Breast epithelium (tissue), 4 donors: Measurements from ENCODE around the gene HAND1. TPM values are rescaled to one million over a fixed set of nuclear protein-coding genes. Genes with fewer than 3 reads are reported as not detected.

Experiments used
- DNase-seq, 2 donors: peaks; one replicate each; pipeline ENCODE4 v3.0.0-alpha.2; 2019; ENCODE audit warnings: low spot score in 2 of 2
- H3K27ac ChIP-seq, 2 donors: fragments of 200-600 bp; sonication (generic) in 1 of 2; one replicate each; pipeline ENCODE4 v1.5.1; 2016 to 2019; ENCODE audit warnings: mild to moderate bottlenecking in 1 of 2
- H3K27me3 ChIP-seq, 2 donors: fragments of 200-600 bp; sonication (generic) in 1 of 2; one replicate each; pipeline versions ENCODE4 v1.5.1 to v1.6.0; 2017 to 2019; ENCODE audit warnings: control low read depth in 1 of 2, mild to moderate bottlenecking in 1 of 2
- H3K36me3 ChIP-seq: fragments of 200-600 bp; one replicate; pipeline ENCODE4 v1.5.1; 2019
- H3K4me1 ChIP-seq, 2 donors: fragments of 200-600 bp; sonication (generic); one replicate each; pipeline ENCODE4 v1.5.1; 2016 to 2019; ENCODE audit warnings: control low read depth in 1 of 2
- H3K4me3 ChIP-seq, 3 donors: fragments of 200-600 bp; sonication (generic); 1 replicate in 2 of 3; 2 replicates in 1 of 3; pipeline ENCODE4 v1.5.1; 2016 to 2019; ENCODE audit warnings: mild to moderate bottlenecking in 3 of 3, moderate library complexity in 2 of 3
- H3K9me3 ChIP-seq, 2 donors: fragments of 200-600 bp; sonication (generic) in 1 of 2; one replicate each; pipeline ENCODE4 v1.5.1; 2016 to 2019; ENCODE audit warnings: control low read depth in 1 of 2
- CTCF ChIP-seq, 3 donors: fragments of 450-650 bp; IDR thresholded peaks; one replicate each; pipeline ENCODE4 v1.5.1; 2016 to 2017; ENCODE audit warnings: antibody characterized with exemption in 3 of 3, mild to moderate bottlenecking in 3 of 3, moderate library complexity in 3 of 3
- POLR2A ChIP-seq: fragments of 450-650 bp; IDR thresholded peaks from one replicate; pipeline ENCODE4 v1.6.1; 2016; ENCODE audit warnings: antibody characterized with exemption, mild to moderate bottlenecking, moderate library complexity
- POLR2AphosphoS5 ChIP-seq, 3 donors: sonication (generic); formaldehyde crosslinking; IDR thresholded peaks; one replicate each; pipeline ENCODE4 v1.6.1; 2017; ENCODE audit warnings: antibody characterized with exemption in 3 of 3
- intact Hi-C: fragments of 100-400 bp; cut with DNase I; formaldehyde crosslinking; loops from one replicate; pipeline ENCODE4 v1.15.1; 2023; ENCODE audit warnings: low total_unique reads
- total RNA-seq, 3 donors: library from RNA; depleted of rRNA; stranded (reverse); fragments of >200 nt; gene quantifications; one replicate each; pipeline ENCODE4 v1.1.0, GENCODE V29; 2016

The HAND1 gene
- under 1 TPM in 2 of 3 donors, not detected in 1; 0.16 to 0.59 TPM for total RNA-seq

DNA sequence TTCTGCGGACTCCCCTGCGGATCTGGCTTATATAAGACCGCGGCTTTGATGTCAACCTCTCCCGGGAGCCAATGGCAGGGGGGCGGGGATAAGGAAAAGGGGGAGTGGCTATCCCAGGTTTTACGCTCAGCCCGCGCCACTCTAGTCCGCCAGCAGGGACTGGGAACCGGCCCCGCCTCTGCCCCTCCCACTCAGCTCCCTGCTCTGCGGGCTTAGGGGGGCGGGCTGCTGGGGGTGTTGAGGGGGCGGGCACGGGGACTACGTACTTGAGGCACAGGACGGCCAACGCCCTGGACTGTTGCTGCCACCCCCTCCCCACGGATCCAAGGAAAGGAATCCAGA lies at the start of gene HAND1:
Gene HAND1 (minus strand): TSS at position 4 of the 342 bp plus-strand sequence. CDS start 219 bp downstream, outside the sequence.
- TF ChIP-seq POLR2A (no peak), CTCF (IDR thresholded peaks at IDR 0.05) (no peak), POLR2AphosphoS5 (IDR thresholded peaks at IDR 0.05) (no peak)
- no peak for DNase-seq
- H3K27me3 ChIP-seq = peaks cover 14 to 100% of the 10 kb centered on the region in 2 donors
- H3K36me3 ChIP-seq = no peaks in the 10 kb centered on the region
- H3K9me3 ChIP-seq = no peaks in the 10 kb centered on the region
- no peak within 1 kb of the TSS for H3K27ac ChIP-seq
- intact Hi-C loops = loop anchor here (10.0 kb wide), 1 partner anchor 137 kb away; no protein-coding TSS in a partner anchor
- peaks cover 0 to 26% of the 10 kb centered on the region in 2 donors for H3K4me1 ChIP-seq
- peak within 1 kb of the TSS; percentile 36 to 63 (median 39) for H3K4me3 ChIP-seq

DNA sequence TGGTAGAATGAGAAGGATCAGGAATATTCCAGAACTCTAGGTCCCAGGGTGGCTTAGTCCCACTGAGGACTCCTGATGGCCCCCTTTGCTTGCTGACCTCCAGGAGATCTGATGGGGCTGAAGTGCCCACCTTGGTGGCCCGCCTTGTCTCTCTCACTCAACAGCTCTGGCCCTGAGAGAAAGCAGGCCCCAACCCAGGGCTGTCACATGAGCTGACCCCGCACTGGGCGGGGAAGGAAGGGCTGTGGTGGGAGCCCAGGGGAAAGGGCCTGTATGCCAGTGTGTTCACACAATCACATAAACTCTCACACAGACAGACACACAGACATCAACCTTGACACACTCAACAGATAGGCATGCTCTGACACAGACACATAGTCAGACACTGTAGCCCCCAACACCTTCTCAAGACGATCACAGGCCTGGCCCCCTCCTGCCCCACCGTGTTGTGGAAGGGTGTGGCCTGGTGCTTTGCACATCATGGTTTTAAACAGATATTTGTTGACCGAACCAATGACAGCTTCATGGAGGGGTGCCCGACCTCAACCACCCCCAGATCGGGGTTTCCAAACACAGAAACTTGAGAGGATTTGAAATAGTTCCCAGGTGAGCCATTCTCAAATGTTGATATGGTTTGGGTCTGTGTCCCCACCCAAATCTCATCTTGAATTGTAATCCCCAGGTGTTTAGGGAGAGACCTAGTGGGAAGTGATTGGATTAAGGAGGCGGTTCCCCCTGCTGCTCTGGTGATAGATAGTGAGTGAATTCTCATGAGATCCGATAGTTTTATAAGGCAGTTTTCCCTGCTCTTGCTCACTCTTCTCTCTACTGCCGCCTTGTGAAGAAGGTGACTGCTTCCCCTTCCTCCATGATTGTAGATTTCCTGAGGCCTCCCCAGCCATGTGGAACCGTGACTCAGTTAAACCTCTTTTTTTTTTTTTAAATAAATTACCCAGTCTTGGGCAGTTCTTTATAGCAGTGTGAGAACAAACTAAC lies 48.5 kb upstream of the HAND1 start:
- no peak for DNase-seq
- H3K4me3 ChIP-seq = no peak overlapping the region
- no peaks in the 10 kb centered on the region for H3K36me3 ChIP-seq
- H3K9me3 ChIP-seq = no peaks in the 10 kb centered on the region
- H3K27ac ChIP-seq = no peak overlapping the region
- no peaks in the 10 kb centered on the region for H3K4me1 ChIP-seq
- no peaks in the 10 kb centered on the region for H3K27me3 ChIP-seq
- TF ChIP-seq POLR2A = no peak
- TF ChIP-seq CTCF (IDR thresholded peaks at IDR 0.05) = no peak
- TF ChIP-seq POLR2AphosphoS5 (IDR thresholded peaks at IDR 0.05) = no peak
- intact Hi-C loops = no loop called here

GRCh38 chr5:154524859-154525258 lies 46.8 kb upstream of the HAND1 start:
- H3K4me1 ChIP-seq = no peaks in the 10 kb centered on the region
- H3K9me3 ChIP-seq = no peaks in the 10 kb centered on the region
- no peak for DNase-seq
- H3K27ac ChIP-seq = no peak overlapping the region
- no peaks in the 10 kb centered on the region for H3K36me3 ChIP-seq
- no peak for TF ChIP-seq POLR2AphosphoS5 (IDR thresholded peaks at IDR 0.05)
- no peak for TF ChIP-seq POLR2A
- no peak for TF ChIP-seq CTCF (IDR thresholded peaks at IDR 0.05)
- H3K4me3 ChIP-seq = no peak overlapping the region
- intact Hi-C loops = no loop called here
- no peaks in the 10 kb centered on the region for H3K27me3 ChIP-seq

GRCh38 chr5:154524181-154524580 lies 46.2 kb upstream of the HAND1 start:
- no peaks in the 10 kb centered on the region for H3K36me3 ChIP-seq
- H3K4me1 ChIP-seq = no peaks in the 10 kb centered on the region
- TF ChIP-seq POLR2AphosphoS5 (IDR thresholded peaks at IDR 0.05) = no peak
- no peak for TF ChIP-seq CTCF (IDR thresholded peaks at IDR 0.05)
- TF ChIP-seq POLR2A = no peak
- no peaks in the 10 kb centered on the region for H3K9me3 ChIP-seq
- no peak for DNase-seq
- no peak overlapping the region for H3K27ac ChIP-seq
- H3K27me3 ChIP-seq = no peaks in the 10 kb centered on the region
- H3K4me3 ChIP-seq = no peak overlapping the region
- intact Hi-C loops = no loop called here

DNA sequence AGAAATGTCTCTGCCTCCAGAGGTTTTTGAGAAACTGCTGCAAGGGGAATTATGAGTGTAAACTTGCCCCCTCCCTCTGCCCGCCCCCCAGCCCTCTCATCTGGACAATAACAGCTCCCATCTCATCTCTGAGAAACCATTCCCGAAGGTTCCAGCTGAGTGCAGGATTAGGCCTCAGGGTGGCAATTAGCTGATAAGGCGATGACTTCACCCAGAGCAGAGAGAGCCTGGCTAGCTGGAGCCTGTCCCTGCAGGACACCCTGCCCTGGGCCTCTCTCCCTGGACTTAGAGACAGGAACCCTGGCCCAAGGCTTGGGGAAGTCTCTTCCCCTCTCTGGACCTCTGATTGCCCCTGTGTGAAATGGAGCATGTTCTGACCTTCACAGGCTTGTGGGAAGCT lies 45.7 kb upstream of the HAND1 start:
- intact Hi-C loops = no loop called here

More for the DNA sequence above, 45.7 kb upstream of the HAND1 start:
- Histone ChIP-seq H3K4me1 (no peaks in the 10 kb centered on the region), H3K4me3 (no peak overlapping the region), H3K9me3 (no peaks in the 10 kb centered on the region), H3K36me3 (no peaks in the 10 kb centered on the region), H3K27me3 (no peaks in the 10 kb centered on the region), H3K27ac (no peak overlapping the region)
- no peak for TF ChIP-seq POLR2AphosphoS5 (IDR thresholded peaks at IDR 0.05)
- no peak for TF ChIP-seq CTCF (IDR thresholded peaks at IDR 0.05)
- TF ChIP-seq POLR2A = no peak
- DNase-seq = no peak
